ENCODE data around the gene GNAS.

Gene GNAS

GRCh38 chr20:58868795-58869194 lies 16.3 kb downstream of the GNAS start:
- Histone ChIP-seq H3K4me1 (ENCODE audit: control insufficient read depth in 1 of 2, insufficient read depth in 2 of 2, low read length in 2 of 2) (no peaks in the 10 kb centered on the region), H3K9me3 (ENCODE audit: control insufficient read depth in 1 of 2, low read length in 2 of 2) (no peaks in the 10 kb centered on the region), H3K36me3 (ENCODE audit: control insufficient read depth in 1 of 2, insufficient read depth in 2 of 2, low read length in 2 of 2) (no peaks in the 10 kb centered on the region), H3K27me3 (ENCODE audit: control insufficient read depth in 1 of 2, insufficient read depth in 2 of 2, low read length in 2 of 2) (no peaks in the 10 kb centered on the region), H3K4me3 (ENCODE audit: low read depth in 1 of 2, low read length in 2 of 2) (no peak overlapping the region), H3K27ac (ENCODE audit: low read depth, low read length) (no peak overlapping the region), H3K9ac (ENCODE audit: low read depth in 1 of 2, low read length in 2 of 2) (no peak overlapping the region)

DNA sequence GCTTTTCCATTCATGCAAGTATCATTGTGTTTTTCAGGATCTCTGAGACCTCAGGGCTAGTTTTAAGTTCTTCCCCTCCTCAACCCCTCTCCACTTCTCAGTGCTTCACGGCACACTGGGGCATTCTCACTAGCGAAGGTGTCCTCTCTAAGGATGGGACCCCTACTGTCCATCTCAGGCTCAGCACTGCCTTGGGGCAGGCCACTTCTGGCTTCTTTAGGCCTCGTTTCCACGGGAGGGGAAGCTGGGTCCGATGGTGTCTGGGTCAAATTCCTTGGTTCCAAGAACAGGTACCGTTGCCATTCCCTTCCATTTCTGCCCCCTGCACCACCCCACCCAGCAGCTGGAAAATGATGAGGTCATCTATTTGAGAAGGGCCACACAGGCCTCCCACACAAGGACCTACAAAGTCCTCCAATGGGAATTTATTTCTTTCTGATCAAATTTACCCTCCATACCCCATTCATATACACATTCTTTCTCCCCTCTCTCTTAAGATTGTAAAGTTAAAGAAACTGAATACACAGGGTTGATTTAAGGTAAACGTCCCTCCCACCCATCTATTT lies 17.2 kb downstream of the GNAS start:
- no peaks in the 10 kb centered on the region for H3K27me3 ChIP-seq (ENCODE audit: control insufficient read depth in 1 of 2, insufficient read depth in 2 of 2, low read length in 2 of 2)
- no peak overlapping the region for H3K4me3 ChIP-seq (ENCODE audit: low read depth in 1 of 2, low read length in 2 of 2)
- no peaks in the 10 kb centered on the region for H3K4me1 ChIP-seq (ENCODE audit: control insufficient read depth in 1 of 2, insufficient read depth in 2 of 2, low read length in 2 of 2)
- H3K27ac ChIP-seq (ENCODE audit: low read depth, low read length): no peak overlapping the region
- no peaks in the 10 kb centered on the region for H3K36me3 ChIP-seq (ENCODE audit: control insufficient read depth in 1 of 2, insufficient read depth in 2 of 2, low read length in 2 of 2)
- H3K9ac ChIP-seq (ENCODE audit: low read depth in 1 of 2, low read length in 2 of 2): no peak overlapping the region
- no peaks in the 10 kb centered on the region for H3K9me3 ChIP-seq (ENCODE audit: control insufficient read depth in 1 of 2, low read length in 2 of 2)

DNA sequence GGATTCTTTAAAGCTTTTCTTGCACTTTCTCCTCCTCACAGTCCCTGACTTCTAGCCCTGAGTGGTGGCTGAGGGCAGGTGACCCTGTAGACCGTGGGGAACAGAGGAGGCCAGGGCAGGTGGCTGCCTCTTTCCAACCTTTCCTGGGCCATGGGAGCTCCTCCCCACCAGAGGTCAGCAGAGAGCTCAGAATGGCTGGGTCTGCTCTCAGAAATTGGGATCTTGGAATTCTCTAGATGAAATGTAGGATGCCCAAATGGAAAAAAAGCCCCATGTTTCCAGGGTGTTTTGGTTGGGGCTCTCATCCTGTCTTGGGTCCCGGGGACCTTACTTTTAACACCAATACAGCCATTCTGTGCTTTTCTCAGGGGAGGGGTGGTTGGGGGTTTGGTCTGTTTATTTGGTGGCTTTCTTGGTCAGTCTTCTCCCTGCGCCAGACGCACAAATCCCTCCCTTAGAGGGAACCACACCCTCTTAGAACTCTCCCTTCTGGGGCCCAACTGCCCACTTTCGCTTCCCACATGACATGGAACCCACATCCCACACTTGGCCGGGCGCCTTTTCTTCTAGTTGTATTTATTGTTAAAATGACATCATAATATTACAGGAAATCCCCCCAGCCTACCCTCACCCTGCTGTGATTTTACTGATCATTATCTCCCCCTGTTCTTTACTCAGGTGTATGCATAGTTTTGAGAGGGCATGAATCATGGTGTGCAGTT lies 17.9 kb downstream of the GNAS start:
- H3K4me3 ChIP-seq (ENCODE audit: low read depth in 1 of 2, low read length in 2 of 2): no peak overlapping the region

DNA sequence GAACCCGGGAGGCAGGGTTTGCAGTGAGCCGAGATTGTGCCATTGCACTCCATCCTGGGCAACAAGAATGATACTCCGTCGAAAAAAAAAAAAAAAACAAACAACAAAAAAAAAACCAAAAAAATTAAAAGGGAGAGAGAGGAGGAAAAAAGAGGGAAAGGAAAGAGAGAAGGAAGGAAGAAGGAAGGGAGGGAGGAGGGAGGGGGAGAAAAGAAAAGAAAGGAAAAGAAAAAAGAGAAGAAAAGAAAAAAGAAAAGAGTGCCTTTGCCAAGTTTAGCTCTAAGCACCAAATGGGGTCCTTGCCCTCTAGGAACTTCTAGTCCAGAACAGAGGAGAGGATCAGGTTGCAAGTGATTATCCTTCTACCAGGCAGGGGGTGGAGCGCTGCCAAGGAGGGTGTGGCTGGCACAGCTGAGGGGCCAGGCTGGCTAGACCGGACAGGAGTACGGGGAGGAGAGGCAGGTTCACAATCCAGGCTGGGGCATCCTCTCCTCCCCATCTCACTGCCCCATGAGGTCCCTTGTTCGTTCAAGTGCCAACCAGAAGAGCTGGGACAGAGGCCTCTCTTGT lies 19.1 kb downstream of the GNAS start:
- Histone ChIP-seq H3K9me3 (ENCODE audit: control insufficient read depth in 1 of 2, low read length in 2 of 2) (no peaks in the 10 kb centered on the region), H3K27me3 (ENCODE audit: control insufficient read depth in 1 of 2, insufficient read depth in 2 of 2, low read length in 2 of 2) (no peaks in the 10 kb centered on the region), H3K4me3 (ENCODE audit: low read depth in 1 of 2, low read length in 2 of 2) (no peak overlapping the region), H3K27ac (ENCODE audit: low read depth, low read length) (no peak overlapping the region), H3K36me3 (ENCODE audit: control insufficient read depth in 1 of 2, insufficient read depth in 2 of 2, low read length in 2 of 2) (no peaks in the 10 kb centered on the region), H3K9ac (ENCODE audit: low read depth in 1 of 2, low read length in 2 of 2) (no peak overlapping the region), H3K4me1 (ENCODE audit: control insufficient read depth in 1 of 2, insufficient read depth in 2 of 2, low read length in 2 of 2) (no peaks in the 10 kb centered on the region)

More for the DNA sequence above, 17.9 kb downstream of the GNAS start:
- Histone ChIP-seq H3K27ac (ENCODE audit: low read depth, low read length) (no peak overlapping the region), H3K9ac (ENCODE audit: low read depth in 1 of 2, low read length in 2 of 2) (no peak overlapping the region), H3K4me1 (ENCODE audit: control insufficient read depth in 1 of 2, insufficient read depth in 2 of 2, low read length in 2 of 2) (no peaks in the 10 kb centered on the region), H3K9me3 (ENCODE audit: control insufficient read depth in 1 of 2, low read length in 2 of 2) (no peaks in the 10 kb centered on the region), H3K36me3 (ENCODE audit: control insufficient read depth in 1 of 2, insufficient read depth in 2 of 2, low read length in 2 of 2) (no peaks in the 10 kb centered on the region), H3K27me3 (ENCODE audit: control insufficient read depth in 1 of 2, insufficient read depth in 2 of 2, low read length in 2 of 2) (no peaks in the 10 kb centered on the region)

DNA sequence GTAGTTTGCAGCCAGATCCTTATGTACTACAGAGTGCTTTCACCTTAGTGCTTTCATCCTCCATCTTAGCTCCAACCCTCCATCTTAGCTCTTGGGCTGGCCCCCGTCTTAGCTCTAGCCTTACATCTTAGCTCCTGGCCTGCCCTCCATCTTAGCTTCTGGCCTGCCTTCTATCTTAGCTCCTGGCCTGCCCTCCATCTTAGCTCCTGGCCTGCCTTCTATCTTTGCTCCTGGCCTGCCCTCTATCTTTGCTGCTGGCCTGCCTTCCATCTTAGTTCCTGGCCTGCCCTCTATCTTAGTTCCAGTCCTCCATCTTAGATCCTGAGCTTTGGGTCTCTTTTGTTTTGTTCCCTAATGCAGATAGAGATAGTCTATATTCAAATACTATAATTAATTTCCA lies 22.0 kb downstream of the GNAS start:
- Histone ChIP-seq H3K27ac (ENCODE audit: low read depth, low read length) (no peak overlapping the region), H3K4me1 (ENCODE audit: control insufficient read depth in 1 of 2, insufficient read depth in 2 of 2, low read length in 2 of 2) (no peaks in the 10 kb centered on the region), H3K9me3 (ENCODE audit: control insufficient read depth in 1 of 2, low read length in 2 of 2) (no peaks in the 10 kb centered on the region), H3K4me3 (ENCODE audit: low read depth in 1 of 2, low read length in 2 of 2) (no peak overlapping the region), H3K27me3 (ENCODE audit: control insufficient read depth in 1 of 2, insufficient read depth in 2 of 2, low read length in 2 of 2) (no peaks in the 10 kb centered on the region), H3K9ac (ENCODE audit: low read depth in 1 of 2, low read length in 2 of 2) (no peak overlapping the region), H3K36me3 (ENCODE audit: control insufficient read depth in 1 of 2, insufficient read depth in 2 of 2, low read length in 2 of 2) (no peaks in the 10 kb centered on the region)

GRCh38 chr20:58875111-58875510 lies 22.6 kb downstream of the GNAS start:
- Histone ChIP-seq H3K27me3 (ENCODE audit: control insufficient read depth in 1 of 2, insufficient read depth in 2 of 2, low read length in 2 of 2) (no peaks in the 10 kb centered on the region), H3K4me3 (ENCODE audit: low read depth in 1 of 2, low read length in 2 of 2) (no peak overlapping the region), H3K9ac (ENCODE audit: low read depth in 1 of 2, low read length in 2 of 2) (no peak overlapping the region), H3K4me1 (ENCODE audit: control insufficient read depth in 1 of 2, insufficient read depth in 2 of 2, low read length in 2 of 2) (no peaks in the 10 kb centered on the region), H3K27ac (ENCODE audit: low read depth, low read length) (no peak overlapping the region), H3K36me3 (ENCODE audit: control insufficient read depth in 1 of 2, insufficient read depth in 2 of 2, low read length in 2 of 2) (no peaks in the 10 kb centered on the region), H3K9me3 (ENCODE audit: control insufficient read depth in 1 of 2, low read length in 2 of 2) (no peaks in the 10 kb centered on the region)

GRCh38 chr20:58875541-58876134 lies 23.1 kb downstream of the GNAS start:
- H3K9ac ChIP-seq (ENCODE audit: low read depth in 1 of 2, low read length in 2 of 2): no peak overlapping the region
- H3K36me3 ChIP-seq (ENCODE audit: control insufficient read depth in 1 of 2, insufficient read depth in 2 of 2, low read length in 2 of 2): no peaks in the 10 kb centered on the region
- H3K4me3 ChIP-seq (ENCODE audit: low read depth in 1 of 2, low read length in 2 of 2): no peak overlapping the region
- H3K27ac ChIP-seq (ENCODE audit: low read depth, low read length): no peak overlapping the region
- no peaks in the 10 kb centered on the region for H3K4me1 ChIP-seq (ENCODE audit: control insufficient read depth in 1 of 2, insufficient read depth in 2 of 2, low read length in 2 of 2)
- H3K27me3 ChIP-seq (ENCODE audit: control insufficient read depth in 1 of 2, insufficient read depth in 2 of 2, low read length in 2 of 2): no peaks in the 10 kb centered on the region
- H3K9me3 ChIP-seq (ENCODE audit: control insufficient read depth in 1 of 2, low read length in 2 of 2): no peaks in the 10 kb centered on the region

DNA sequence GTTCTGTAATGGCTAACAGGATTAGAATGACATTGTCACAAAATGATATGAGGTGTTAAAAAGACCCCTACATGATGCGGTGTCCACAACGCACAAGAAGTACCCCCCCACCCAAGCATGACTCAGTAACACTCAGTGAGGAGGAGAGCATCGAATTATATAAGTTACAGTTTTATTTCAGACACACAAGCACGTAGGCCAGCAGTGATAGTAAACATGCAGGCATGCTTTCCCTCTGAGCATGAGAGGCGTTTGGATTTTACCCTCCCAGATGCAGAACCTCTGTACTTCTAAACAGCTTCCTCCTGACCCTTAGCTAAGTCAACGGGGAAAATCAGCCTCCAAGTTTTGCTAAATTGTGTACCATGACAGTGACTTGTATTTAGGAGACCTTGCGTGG lies 23.9 kb downstream of the GNAS start:
- Histone ChIP-seq H3K27me3 (ENCODE audit: control insufficient read depth in 1 of 2, insufficient read depth in 2 of 2, low read length in 2 of 2) (no peaks in the 10 kb centered on the region), H3K4me3 (ENCODE audit: low read depth in 1 of 2, low read length in 2 of 2) (no peak overlapping the region), H3K27ac (ENCODE audit: low read depth, low read length) (no peak overlapping the region), H3K36me3 (ENCODE audit: control insufficient read depth in 1 of 2, insufficient read depth in 2 of 2, low read length in 2 of 2) (no peaks in the 10 kb centered on the region), H3K4me1 (ENCODE audit: control insufficient read depth in 1 of 2, insufficient read depth in 2 of 2, low read length in 2 of 2) (no peaks in the 10 kb centered on the region), H3K9me3 (ENCODE audit: control insufficient read depth in 1 of 2, low read length in 2 of 2) (no peaks in the 10 kb centered on the region), H3K9ac (ENCODE audit: low read depth in 1 of 2, low read length in 2 of 2) (no peak overlapping the region)

DNA sequence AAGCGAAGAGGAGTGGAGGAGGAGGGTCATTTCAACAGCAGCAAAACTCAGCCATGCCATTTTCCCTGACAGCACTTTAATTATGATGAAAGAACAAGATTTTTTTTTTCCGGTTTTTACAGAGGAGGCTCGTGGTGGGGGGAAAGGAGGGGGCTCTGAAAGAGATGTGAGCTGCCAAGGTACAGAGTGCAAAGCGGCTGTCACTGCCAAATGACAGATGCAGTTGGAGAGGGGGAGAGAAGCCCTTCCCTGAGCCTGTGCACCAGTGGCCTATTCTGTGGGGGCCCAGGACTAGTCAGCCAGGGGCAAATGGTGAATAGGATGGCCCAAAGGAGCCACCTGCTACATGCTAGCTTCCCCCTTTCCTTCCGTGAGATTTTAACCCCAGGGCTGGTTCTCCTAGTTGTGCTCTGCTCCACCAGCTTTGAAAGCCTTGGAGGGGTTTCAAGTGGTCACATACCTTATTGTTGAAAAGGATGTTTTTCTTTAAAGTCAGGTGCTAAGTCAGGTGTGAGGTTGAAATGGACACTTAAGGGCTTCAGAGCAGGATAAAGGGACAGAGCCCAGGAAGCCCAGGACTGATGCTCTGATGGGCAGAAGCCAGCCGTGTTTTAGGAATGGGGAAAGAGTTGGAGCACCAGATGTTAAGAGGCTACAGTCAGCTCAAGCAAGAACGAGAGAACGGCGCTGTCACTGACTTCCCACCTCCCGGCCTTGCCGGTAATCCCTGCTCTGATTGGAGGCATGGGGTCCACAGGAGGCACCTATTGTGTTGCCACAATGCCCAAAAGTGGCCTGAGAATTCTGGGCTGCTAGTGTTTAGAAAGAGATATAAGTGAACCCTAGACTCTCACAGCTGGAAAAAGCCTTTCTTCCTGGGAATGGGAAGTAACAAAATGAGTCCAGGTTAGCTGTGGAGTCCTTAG lies 24.8 kb downstream of the GNAS start:
- Histone ChIP-seq H3K4me1 (ENCODE audit: control insufficient read depth in 1 of 2, insufficient read depth in 2 of 2, low read length in 2 of 2) (no peaks in the 10 kb centered on the region), H3K4me3 (ENCODE audit: low read depth in 1 of 2, low read length in 2 of 2) (no peak overlapping the region), H3K27me3 (ENCODE audit: control insufficient read depth in 1 of 2, insufficient read depth in 2 of 2, low read length in 2 of 2) (no peaks in the 10 kb centered on the region), H3K27ac (ENCODE audit: low read depth, low read length) (no peak overlapping the region), H3K9ac (ENCODE audit: low read depth in 1 of 2, low read length in 2 of 2) (no peak overlapping the region), H3K36me3 (ENCODE audit: control insufficient read depth in 1 of 2, insufficient read depth in 2 of 2, low read length in 2 of 2) (no peaks in the 10 kb centered on the region), H3K9me3 (ENCODE audit: control insufficient read depth in 1 of 2, low read length in 2 of 2) (no peaks in the 10 kb centered on the region)

Data from duodenal mucosa (tissue), 2 donors.